NCI-H187 (cell line): ENCODE results near the gene ZNF74.
"Not testable (repeated sequence)": the region's sequence is repeated elsewhere in the genome, so short reads cannot be mapped to it uniquely, and the experiment has no call there.

ENCODE experiments used
- DNase-seq, 2 experiments: peaks; one replicate each; lab custom pipeline; 2025; lab: John Stamatoyannopoulos, UW

Gene ZNF74

GRCh38 chr22:20448630-20449029, 54.7 kb downstream of the ZNF74 start:
- DNase-seq = no peak

- no peak for DNase-seq
Measured at GRCh38 chr22:20449819-20450550, 56.0 kb downstream of the ZNF74 start.

GRCh38 chr22:20450551-20450906, 56.6 kb downstream of the ZNF74 start:
- DNase-seq = no peak

- DNase-seq = not testable (repeated sequence)
Measured at GRCh38 chr22:20451129-20451778, 57.3 kb downstream of the ZNF74 start.

- no peak for DNase-seq
Measured at GRCh38 chr22:20451920-20452319, 58.0 kb downstream of the ZNF74 start.

- DNase-seq = no peak
Measured at GRCh38 chr22:20453222-20453621, 59.3 kb downstream of the ZNF74 start.

- DNase-seq = no peak
Measured at GRCh38 chr22:20455709-20456063, 61.7 kb downstream of the ZNF74 start.

GRCh38 chr22:20456064-20456721, 62.2 kb downstream of the ZNF74 start:
- DNase-seq = peak in 1 of 2 experiments; percentile 42

- no peak for DNase-seq
Measured at GRCh38 chr22:20456722-20457076, 62.7 kb downstream of the ZNF74 start.

- no peak for DNase-seq
Measured at GRCh38 chr22:20457506-20458240, 63.7 kb downstream of the ZNF74 start.
